ENCODE data around the gene AP5B1.
A peak's percentile ranks its signal among the peaks of the same experiment; 100 is the strongest.

Gene AP5B1

GRCh38 chr11:65817312-65817834 lies 36.6 kb upstream of the AP5B1 start:
- TF ChIP-seq CTCF (conservative IDR thresholded peaks at IDR 0.05) = no peak
- peak overlapping the region; percentile 96 for H3K27ac ChIP-seq

- H3K27ac ChIP-seq = peak overlapping the region; percentile 96; the same call in 1 of the 2 replicates
- TF ChIP-seq CTCF (conservative IDR thresholded peaks at IDR 0.05) = no peak
Observed at GRCh38 chr11:65816696-65817095, 35.9 kb upstream of the AP5B1 start.

GRCh38 chr11:65814986-65815565 lies 34.3 kb upstream of the AP5B1 start:
- no peak overlapping the region for H3K27ac ChIP-seq
- no peak for TF ChIP-seq CTCF (conservative IDR thresholded peaks at IDR 0.05)

- TF ChIP-seq CTCF (conservative IDR thresholded peaks at IDR 0.05) = no peak
- no peak overlapping the region for H3K27ac ChIP-seq
Observed at GRCh38 chr11:65814131-65814985, 33.6 kb upstream of the AP5B1 start.

- no peak for TF ChIP-seq CTCF (conservative IDR thresholded peaks at IDR 0.05)
- H3K27ac ChIP-seq = no peak overlapping the region
Observed at GRCh38 chr11:65811764-65812475, 31.1 kb upstream of the AP5B1 start.

GRCh38 chr11:65810046-65810868 lies 29.5 kb upstream of the AP5B1 start:
- H3K27ac ChIP-seq = no peak overlapping the region
- TF ChIP-seq CTCF (conservative IDR thresholded peaks at IDR 0.05) = no peak
